Stimulated activated CD4-positive, alpha-beta T cell treated with anti-CD3 and anti-CD28 coated beads, Interleukin-15, amount 100 ng/mL, for 48 hours (primary cell): ENCODE data around the gene DOCK3.

Experiments used
- DNase-seq, 2 donors: peaks; one replicate each; pipeline ENCODE4 v3.0.0-alpha.2; 2020; ENCODE audit warnings: low read depth in 2 of 2

The DOCK3 gene

GRCh38 chr3:51400166-51400565 lies 725.4 kb downstream of the DOCK3 start:
- DNase-seq = no peak

DNA sequence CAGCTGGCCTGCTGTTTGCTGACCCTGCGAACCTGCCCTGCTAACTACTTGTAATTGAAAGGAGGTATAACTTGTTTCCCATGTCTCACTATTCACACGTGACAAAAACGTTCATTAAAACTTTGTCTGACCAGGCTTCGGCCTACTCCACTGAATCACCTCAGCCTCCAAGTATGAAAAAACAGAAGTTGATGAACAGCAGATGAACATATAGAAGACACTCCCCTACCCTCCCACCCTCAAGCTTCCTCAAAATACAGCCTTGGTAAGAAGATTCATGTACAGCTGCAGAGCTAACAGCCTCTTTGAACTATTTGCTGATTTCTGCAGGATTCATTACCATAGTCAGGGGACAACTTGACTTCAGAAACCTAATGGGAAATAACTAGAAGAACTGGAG lies 727.0 kb downstream of the DOCK3 start:
- DNase-seq = no peak

- no peak for DNase-seq
Measured at GRCh38 chr3:51403675-51404074, 728.9 kb downstream of the DOCK3 start.

GRCh38 chr3:51408021-51408420 lies 733.3 kb downstream of the DOCK3 start:
- DNase-seq = no peak

GRCh38 chr3:51408813-51409212 lies 734.1 kb downstream of the DOCK3 start:
- DNase-seq = no peak

DNA sequence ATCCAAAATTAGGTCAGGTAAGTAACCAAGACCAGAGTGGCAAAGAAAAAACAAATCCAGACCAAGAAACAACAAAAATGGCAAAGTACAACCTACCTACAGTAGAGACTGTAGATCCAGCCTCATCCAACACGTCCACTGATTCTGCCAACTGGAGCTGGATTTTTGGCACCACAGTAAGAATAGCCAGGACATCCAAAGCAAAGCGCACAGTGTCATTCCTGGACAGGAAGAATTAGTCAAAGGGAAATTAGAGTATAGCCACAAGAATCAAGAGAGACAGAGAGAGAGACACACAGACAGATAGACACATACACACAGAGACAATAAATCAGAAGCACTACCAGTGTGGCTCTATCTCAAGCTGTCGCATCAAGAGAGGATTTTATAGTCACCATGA lies 747.5 kb downstream of the DOCK3 start:
- no peak for DNase-seq

GRCh38 chr3:51426921-51427320 lies 752.2 kb downstream of the DOCK3 start:
- no peak for DNase-seq

- no peak for DNase-seq
Measured at GRCh38 chr3:51429138-51429537, 754.4 kb downstream of the DOCK3 start.
